DOHH2 (cell line): Measurements from ENCODE around the gene NR1H3.

Experiments
- EZH2phosphoT487 ChIP-seq: fragments of 200-600 bp; sonication (generic); IDR thresholded peaks from 2 replicates; pipeline ENCODE4 v1.6.1; 2017; ENCODE audit warnings: borderline replicate concordance, mild to moderate bottlenecking, antibody characterized with exemption, low read length, moderate library complexity, mixed read lengths
- TF ChIP-seq, protein P1 (sequence below): fragments of 200-600 bp; sonication (generic); IDR thresholded peaks from one replicate; pipeline ENCODE4 v1.5.1; 2014; ENCODE audit warnings: antibody characterized with exemption, mild to moderate bottlenecking, low read depth, low read length; ENCODE audit not compliant: poor library complexity, severe bottlenecking

DNA sequence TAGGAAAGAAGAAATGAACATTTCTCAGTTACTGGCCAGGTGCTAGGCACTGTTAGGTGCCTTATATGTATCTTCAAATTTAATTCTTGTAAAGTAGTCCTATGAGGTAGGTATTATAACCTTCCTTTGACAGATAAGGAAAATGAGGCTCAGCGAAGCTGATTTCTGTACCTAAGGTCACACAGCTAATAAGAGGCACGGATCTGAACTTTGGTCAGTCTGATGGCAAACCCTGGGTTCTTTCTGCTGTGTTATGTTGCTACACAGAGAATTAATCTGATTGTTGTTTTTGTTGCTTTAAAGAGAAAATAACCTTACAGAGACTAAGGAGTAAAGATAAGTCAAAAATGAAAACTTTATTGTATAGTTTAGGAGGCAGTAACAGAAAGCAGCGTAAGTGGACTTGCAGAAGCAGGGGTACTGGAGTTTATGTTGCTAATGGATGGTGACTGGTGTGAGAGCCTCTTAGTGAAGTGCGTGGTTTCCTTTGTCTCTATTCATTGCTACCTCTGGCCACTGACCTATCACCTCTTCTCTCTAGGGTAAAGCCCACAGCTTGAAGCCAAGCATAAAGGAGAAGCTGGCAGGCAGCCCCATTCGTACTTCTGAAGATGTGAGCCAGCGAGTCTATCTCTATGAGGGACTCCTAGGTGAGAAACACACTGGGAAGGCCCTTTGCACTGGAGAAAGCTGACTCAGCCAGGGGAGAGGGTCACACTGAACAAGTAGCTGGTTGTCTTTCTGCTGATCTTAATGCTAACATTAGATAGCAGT lies 50.4 kb downstream of the NR1H3 start:
- no peak for TF ChIP-seq EZH2phosphoT487
- TF ChIP-seq, protein P1, sequence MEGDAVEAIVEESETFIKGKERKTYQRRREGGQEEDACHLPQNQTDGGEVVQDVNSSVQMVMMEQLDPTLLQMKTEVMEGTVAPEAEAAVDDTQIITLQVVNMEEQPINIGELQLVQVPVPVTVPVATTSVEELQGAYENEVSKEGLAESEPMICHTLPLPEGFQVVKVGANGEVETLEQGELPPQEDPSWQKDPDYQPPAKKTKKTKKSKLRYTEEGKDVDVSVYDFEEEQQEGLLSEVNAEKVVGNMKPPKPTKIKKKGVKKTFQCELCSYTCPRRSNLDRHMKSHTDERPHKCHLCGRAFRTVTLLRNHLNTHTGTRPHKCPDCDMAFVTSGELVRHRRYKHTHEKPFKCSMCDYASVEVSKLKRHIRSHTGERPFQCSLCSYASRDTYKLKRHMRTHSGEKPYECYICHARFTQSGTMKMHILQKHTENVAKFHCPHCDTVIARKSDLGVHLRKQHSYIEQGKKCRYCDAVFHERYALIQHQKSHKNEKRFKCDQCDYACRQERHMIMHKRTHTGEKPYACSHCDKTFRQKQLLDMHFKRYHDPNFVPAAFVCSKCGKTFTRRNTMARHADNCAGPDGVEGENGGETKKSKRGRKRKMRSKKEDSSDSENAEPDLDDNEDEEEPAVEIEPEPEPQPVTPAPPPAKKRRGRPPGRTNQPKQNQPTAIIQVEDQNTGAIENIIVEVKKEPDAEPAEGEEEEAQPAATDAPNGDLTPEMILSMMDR = no peak
